Measurements from ENCODE around the gene PLAU. TPM values are rescaled to one million over a fixed set of nuclear protein-coding genes. Genes with fewer than 3 reads are reported as not detected.
"Not testable (repeated sequence)": the region's sequence is repeated elsewhere in the genome, so short reads cannot be mapped to it uniquely, and the experiment has no call there.

PLAU gene
- total RNA-seq, 1 experiment from 2014 or later, result 15.0 TPM

GRCh38 chr10:73890830-73891229, 20.1 kb upstream of the PLAU start:
- H3K9me3 Mint-ChIP-seq, POLR2A ChIA-PET: not testable (repeated sequence)

GRCh38 chr10:73891540-73891939, 19.4 kb upstream of the PLAU start:
- no peak overlapping the region for H3K27ac Mint-ChIP-seq
- ChIA-PET POLR2A (no interaction called here), CTCF (interaction anchor here (0.6 to 9.1 kb wide), 6 partner anchors 13 to 103 kb away, joined by 3 to 155 read pairs (median 4); no protein-coding TSS in a partner anchor)
- DNase-seq (ENCODE audit: low spot score) (no peak), ATAC-seq (no peak)
- 0 out of 2 replicates have a peak, but pooled peaks cover 3% of the 10 kb centered on the region for H3K9me3 Mint-ChIP-seq
- H3K4me3 Mint-ChIP-seq, result no peak overlapping the region
- H3K27me3 Mint-ChIP-seq (ENCODE audit: low read depth), result no peaks in the 10 kb centered on the region
- no peaks in the 10 kb centered on the region for H3K36me3 Mint-ChIP-seq
- H3K4me1 Mint-ChIP-seq, result peaks cover 15% of the 10 kb centered on the region
- TF ChIP-seq ZNF219 (CRISPR knock-in tag; IDR thresholded peaks at IDR 0.05; ENCODE audit: borderline replicate concordance), result no peak
- no peak for TF ChIP-seq MXD4 (CRISPR knock-in tag; IDR thresholded peaks at IDR 0.05; ENCODE audit: borderline replicate concordance)
- TF ChIP-seq KAT7 (CRISPR knock-in tag; IDR thresholded peaks at IDR 0.05; ENCODE audit: borderline replicate concordance), result no peak
- TF ChIP-seq IRF1 (CRISPR knock-in tag; IDR thresholded peaks at IDR 0.05), result no peak
- no peak for TF ChIP-seq ZNF396 (CRISPR knock-in tag; IDR thresholded peaks at IDR 0.05; ENCODE audit: borderline replicate concordance)
- no peak for TF ChIP-seq AFF4 (CRISPR knock-in tag; IDR thresholded peaks at IDR 0.05; ENCODE audit: borderline replicate concordance)
- TF ChIP-seq ZBTB43 (CRISPR knock-in tag; IDR thresholded peaks at IDR 0.05), result no peak
- no peak for TF ChIP-seq GRHL2 (CRISPR knock-in tag; IDR thresholded peaks at IDR 0.05; ENCODE audit: insufficient replicate concordance, severe bottlenecking)
- TF ChIP-seq ETV6 (CRISPR knock-in tag; IDR thresholded peaks at IDR 0.05), result no peak
- no peak for TF ChIP-seq JAZF1 (CRISPR knock-in tag; IDR thresholded peaks at IDR 0.05)
- TF ChIP-seq ESRRA (CRISPR knock-in tag; IDR thresholded peaks at IDR 0.05; ENCODE audit: borderline replicate concordance), result no peak
- TF ChIP-seq HMGA2 (CRISPR knock-in tag; IDR thresholded peaks at IDR 0.05), result no peak
- TF ChIP-seq TP53 (CRISPR knock-in tag; IDR thresholded peaks at IDR 0.05), result no peak
- no peak for TF ChIP-seq NFE2L1 (CRISPR knock-in tag; IDR thresholded peaks at IDR 0.05)
- TF ChIP-seq E2F5 (CRISPR knock-in tag; IDR thresholded peaks at IDR 0.05), result no peak

More at GRCh38 chr10:73890830-73891229, 20.1 kb upstream of the PLAU start:
- not testable (repeated sequence) for H3K4me3 Mint-ChIP-seq; H3K27me3 Mint-ChIP-seq (ENCODE audit: low read depth); DNase-seq (ENCODE audit: low spot score); ATAC-seq; H3K36me3 Mint-ChIP-seq; H3K27ac Mint-ChIP-seq
- peaks cover 19% of the 10 kb centered on the region for H3K4me1 Mint-ChIP-seq
- TF ChIP-seq ZNF121 (CRISPR knock-in tag; IDR thresholded peaks at IDR 0.05), result peak; percentile 38; the same call in 1 of the 2 replicates
- CTCF ChIA-PET, result interaction anchor here (0.7 to 9.1 kb wide), 7 partner anchors 12 to 104 kb away, joined by 3 to 155 read pairs (median 5); partner anchors contain the start of gene PLAU

Data from WTC11 (cell line).